AG10803 (cell line): ENCODE data around the gene OSBPL6.

Experiments
- DNase-seq: peaks from one replicate; pipeline ENCODE4 v3.0.0; 2010; ENCODE audit warnings: low read depth
- H3K4me3 ChIP-seq: 2 replicates; pipeline ENCODE4 v1.5.1; 2011; ENCODE audit warnings: mild to moderate bottlenecking, low read length, control low read depth
- CTCF ChIP-seq: conservative IDR thresholded peaks from 2 replicates; pipeline ENCODE4 v1.5.1; 2011; ENCODE audit warnings: mild to moderate bottlenecking, low read length, control low read depth, inconsistent platforms

OSBPL6 gene

DNA sequence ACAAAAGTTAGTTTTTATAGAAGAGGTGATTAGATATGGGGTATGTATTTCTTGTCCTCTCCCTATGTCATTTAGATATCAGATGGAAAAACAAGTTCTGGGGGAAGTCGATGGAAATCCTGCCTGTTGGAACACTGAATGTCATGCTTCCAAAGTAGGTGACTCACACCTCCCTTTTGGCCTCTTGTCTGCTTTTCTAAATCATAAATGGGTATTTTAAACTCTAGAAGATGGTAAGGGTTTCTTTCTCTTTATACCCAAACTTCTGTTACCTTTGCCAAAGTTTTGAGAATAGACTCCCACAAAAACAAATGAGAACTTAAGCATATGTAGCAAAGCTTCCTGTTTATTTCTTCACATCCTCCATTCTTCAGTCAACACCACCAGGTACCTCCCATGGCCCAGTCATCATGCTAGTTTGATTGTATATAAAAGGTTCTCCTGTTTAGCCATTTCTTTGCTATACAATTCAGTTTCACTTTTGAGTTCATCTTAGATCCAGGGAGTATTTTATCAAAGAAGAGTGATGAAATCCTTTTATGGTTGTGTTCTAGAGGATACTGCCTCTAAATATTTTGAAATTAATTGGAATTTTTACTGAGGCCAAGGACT, 192.8 kb downstream of the OSBPL6 start:
- no peak for DNase-seq
- no peak for TF ChIP-seq CTCF
- H3K4me3 ChIP-seq: no peak overlapping the region

DNA sequence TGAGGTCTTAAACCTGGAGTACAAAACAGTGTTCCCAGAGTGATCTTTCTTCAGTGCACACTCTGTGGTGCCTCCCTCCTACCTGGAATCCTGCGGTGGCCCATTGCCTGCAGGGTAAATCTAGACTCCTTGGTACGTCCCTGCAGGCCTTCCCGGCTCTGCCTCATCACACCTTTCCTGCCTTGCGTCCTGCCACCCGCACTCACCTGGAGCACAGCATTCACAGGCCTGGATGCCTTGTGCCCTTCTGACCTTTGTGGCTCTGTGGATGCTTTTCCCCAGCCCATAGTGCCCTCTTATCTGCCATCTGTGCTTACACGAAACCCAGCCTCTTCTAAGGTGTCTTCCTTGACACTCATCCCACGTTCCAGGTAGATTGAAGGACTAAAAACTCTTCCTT, 194.0 kb downstream of the OSBPL6 start:
- no peak overlapping the region for H3K4me3 ChIP-seq
- no peak for TF ChIP-seq CTCF
- no peak for DNase-seq

DNA sequence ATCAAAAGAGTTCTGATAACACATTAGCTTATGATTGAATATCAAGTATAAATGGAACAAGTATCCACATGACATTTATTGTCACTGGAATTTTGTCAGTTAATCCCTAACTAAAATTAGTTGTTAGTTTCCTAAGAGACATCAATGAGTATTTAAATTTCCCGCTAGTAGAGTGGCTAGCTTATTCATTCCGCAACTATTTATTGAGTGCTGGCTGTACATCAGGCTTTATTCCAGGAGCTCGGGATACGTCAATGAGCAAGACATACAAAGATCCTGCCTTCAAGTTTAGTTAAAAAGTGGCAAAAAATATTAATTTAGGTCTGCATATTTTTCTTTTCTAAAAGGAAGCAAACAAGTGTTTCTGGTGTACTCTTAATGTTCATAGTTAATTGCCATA, 197.4 kb downstream of the OSBPL6 start:
- DNase-seq: no peak
- TF ChIP-seq CTCF: no peak

DNA sequence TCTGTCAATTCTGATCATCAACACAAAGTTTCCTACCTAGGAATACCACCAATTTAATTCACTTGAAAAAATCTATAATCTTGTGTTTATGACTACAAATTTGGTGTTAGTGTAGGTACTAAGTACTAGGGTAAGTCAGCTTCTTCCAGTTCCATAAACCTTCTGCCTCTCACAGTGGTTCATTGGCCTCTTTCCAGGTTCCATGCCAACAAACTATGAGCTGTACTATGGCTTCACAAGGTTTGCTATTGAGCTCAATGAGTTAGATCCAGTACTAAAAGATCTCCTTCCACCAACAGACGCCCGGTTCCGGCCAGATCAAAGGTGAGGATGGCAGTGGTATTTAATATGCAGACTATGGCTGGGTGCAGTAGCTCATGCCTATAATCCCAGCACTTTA, 197.9 kb downstream of the OSBPL6 start:
- DNase-seq: peak; percentile 38
- no peak overlapping the region for H3K4me3 ChIP-seq
- no peak for TF ChIP-seq CTCF

More for the DNA sequence above, 197.4 kb downstream of the OSBPL6 start:
- H3K4me3 ChIP-seq: no peak overlapping the region

GRCh38 chr2:178394859-178395258, 200.5 kb downstream of the OSBPL6 start:
- no peak overlapping the region for H3K4me3 ChIP-seq
- DNase-seq: no peak
- TF ChIP-seq CTCF: no peak

- no peak overlapping the region for H3K4me3 ChIP-seq
- no peak for DNase-seq
- TF ChIP-seq CTCF: no peak
Observed at GRCh38 chr2:178395295-178395694, 201.0 kb downstream of the OSBPL6 start.

DNA sequence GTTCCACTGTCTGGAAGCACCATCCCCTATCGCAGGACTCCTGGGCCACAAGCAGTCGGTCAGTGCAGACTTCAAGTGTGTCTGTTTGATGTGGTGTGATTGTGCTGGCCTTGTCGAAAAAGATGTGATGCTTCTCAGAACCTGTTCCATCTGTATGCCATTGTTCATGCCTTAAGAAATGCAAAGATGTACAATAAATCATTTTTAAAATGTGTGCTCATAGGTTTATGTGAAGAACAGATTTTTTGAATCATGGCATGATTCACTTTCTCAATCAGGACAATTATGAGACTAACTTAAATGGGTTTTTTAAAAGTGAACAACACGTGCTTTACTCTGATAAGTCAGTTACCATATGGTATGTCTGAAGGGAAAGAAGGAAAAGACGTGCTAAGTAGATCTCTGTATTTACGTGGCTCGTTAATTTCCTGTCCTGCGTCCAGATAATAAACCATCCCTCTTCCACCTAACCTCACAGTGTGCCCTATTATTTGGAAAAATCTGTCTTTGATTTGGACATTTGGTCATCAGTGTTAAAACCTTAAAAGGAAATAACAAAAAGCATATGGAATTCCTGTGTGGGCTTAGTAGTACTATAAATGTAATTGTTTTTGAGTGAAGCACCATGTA, 201.7 kb downstream of the OSBPL6 start:
- H3K4me3 ChIP-seq: no peak overlapping the region
- no peak for DNase-seq
- no peak for TF ChIP-seq CTCF
